Lung (tissue), 12 donors: ENCODE measurements around the gene NKD2. TPM values are rescaled to one million over a fixed set of nuclear protein-coding genes. Genes with fewer than 3 reads are reported as not detected.

Experiments
- ATAC-seq: fragments of 200-7000 bp; cut with Tn5 transposase; one replicate; pipeline ENCODE4 v1.9.1; 2020; ENCODE audit warnings: moderate number of reproducible peaks; ENCODE audit not compliant: insufficient read depth, low FRiP score
- DNase-seq, 3 donors: peaks; one replicate each; pipeline ENCODE4 v3.0.0-alpha.2; 2013 to 2017
- H3K27ac ChIP-seq, 2 donors: one replicate each; pipeline ENCODE4 v1.5.1; 2013; ENCODE audit warnings: mild to moderate bottlenecking in 2 of 2, moderate library complexity in 2 of 2, control low read depth in 1 of 2, inconsistent platforms in 1 of 2, low read depth in 1 of 2, low read length in 1 of 2
- H3K27me3 ChIP-seq, 3 donors: one replicate each; pipeline ENCODE4 v1.5.1; 2013; ENCODE audit warnings: low read length in 2 of 3; ENCODE audit not compliant: control insufficient read depth in 3 of 3, insufficient read depth in 3 of 3
- H3K36me3 ChIP-seq, 4 donors: one replicate each; pipeline ENCODE4 v1.5.1; 2013; ENCODE audit warnings: low read length in 4 of 4, mild to moderate bottlenecking in 1 of 4, moderate library complexity in 1 of 4; ENCODE audit not compliant: control insufficient read depth in 4 of 4, insufficient read depth in 4 of 4
- H3K4me1 ChIP-seq, 5 donors: one replicate each; pipeline ENCODE4 v1.5.1; 2013; ENCODE audit warnings: low read length in 5 of 5, mild to moderate bottlenecking in 2 of 5, moderate library complexity in 1 of 5; ENCODE audit not compliant: control insufficient read depth in 5 of 5, insufficient read depth in 5 of 5
- H3K4me3 ChIP-seq: one replicate; pipeline ENCODE4 v1.5.1; 2013; ENCODE audit warnings: mild to moderate bottlenecking, control low read depth, moderate library complexity
- H3K9ac ChIP-seq, 2 donors: one replicate each; pipeline ENCODE4 v1.5.1; 2013; ENCODE audit warnings: low read length in 2 of 2, control low read depth in 1 of 2; ENCODE audit not compliant: insufficient read depth in 1 of 2
- H3K9me3 ChIP-seq, 4 donors: one replicate each; pipeline ENCODE4 v1.5.1; 2013; ENCODE audit warnings: low read length in 3 of 4, mild to moderate bottlenecking in 1 of 4, moderate library complexity in 1 of 4; ENCODE audit not compliant: control insufficient read depth in 4 of 4, insufficient read depth in 3 of 4
- CTCF ChIP-seq: IDR thresholded peaks from 2 replicates; pipeline ENCODE4 v1.5.1; 2012; ENCODE audit warnings: mild to moderate bottlenecking; ENCODE audit errors: control extremely low read depth, extremely low read depth
- WGBS, 2 donors: extraction: QIAGEN DNeasy Blood & Tissue Kit; methylation state at CpG; one replicate each; pipeline ENCODE4 v1.1.7; 2013; 5-methylcytosine and 5-hydroxymethylcytosine counted together
- polyA plus RNA-seq, 2 donors: library from polyadenylated mRNA; stranded (reverse); fragments of 200-250 nt; gene quantifications; one replicate each; pipeline ENCODE4 v1.2.1, GENCODE V29; 2013
- total RNA-seq, 2 donors: library from RNA; depleted of rRNA in 1 of 2; stranded (reverse); fragments of >200 nt in 1 of 2; gene quantifications; one replicate each; pipeline ENCODE4 v1.2.1, GENCODE V29; 2014 to 2021
- donor health status: control.
- donor health status: control.
- donor health status: Bipolar disorder and iron deficiency.
- donor health status: healthy.
- donor health status: DM: yes; HTN: yes; CAD: no.

Gene NKD2
- total and polyA plus RNA-seq, 4 donors = 9.9 to 88.0 (median 48.4) TPM

GRCh38 chr5:1029282-1029944, 20.8 kb downstream of the NKD2 start:
- no peaks in the 10 kb centered on the region for H3K27me3 ChIP-seq
- ATAC-seq = no peak
- H3K9me3 ChIP-seq = no peaks in the 10 kb centered on the region
- H3K4me1 ChIP-seq = no peaks in the 10 kb centered on the region
- WGBS, 2 donors = 84 to 94% methylated on average over 24 of the region's 24 CpGs
- no peaks in the 10 kb centered on the region for H3K36me3 ChIP-seq
- H3K27ac ChIP-seq = no peak overlapping the region
- DNase-seq = peak in 1 of 3 donors; percentile 63
- no peak overlapping the region for H3K9ac ChIP-seq
- H3K4me3 ChIP-seq = no peak overlapping the region
- no peak for TF ChIP-seq CTCF

- Histone ChIP-seq H3K27me3 (no peaks in the 10 kb centered on the region), H3K27ac (no peak overlapping the region), H3K4me3 (no peak overlapping the region), H3K9me3 (no peaks in the 10 kb centered on the region), H3K36me3 (peaks cover 0 to 5% (median 0%) of the 10 kb centered on the region in 4 donors), H3K4me1 (no peaks in the 10 kb centered on the region), H3K9ac (no peak overlapping the region)
- no peak for DNase-seq
- ATAC-seq = no peak
- WGBS, 2 donors = 84 to 86% methylated on average over 10 of the region's 10 CpGs
- no peak for TF ChIP-seq CTCF
These were observed 21.5 kb downstream of the NKD2 start for GRCh38 chr5:1029945-1030625.

- H3K4me3 ChIP-seq = no peak overlapping the region
- no peak overlapping the region for H3K27ac ChIP-seq
- H3K4me1 ChIP-seq = no peaks in the 10 kb centered on the region
- peaks cover 0 to 5% (median under 1%) of the 10 kb centered on the region in 4 donors for H3K36me3 ChIP-seq
- no peak overlapping the region for H3K9ac ChIP-seq
- no peak for TF ChIP-seq CTCF
- DNase-seq = no peak
- no peak for ATAC-seq
- 76 to 81% methylated on average over 10 of the region's 10 CpGs for WGBS, 2 donors
- no peaks in the 10 kb centered on the region for H3K9me3 ChIP-seq
- H3K27me3 ChIP-seq = no peaks in the 10 kb centered on the region
These were observed 22.2 kb downstream of the NKD2 start for GRCh38 chr5:1030801-1031271.
